B cell (primary cell): Measurements from ENCODE around the gene RGS10.

ENCODE experiments used
- CTCF ChIP-seq: fragments of 200-600 bp; IDR thresholded peaks from one replicate; pipeline ENCODE4 v1.8.0; 2022; ENCODE audit warnings: antibody characterized with exemption, mild to moderate bottlenecking
- EZH2 ChIP-seq: IDR thresholded peaks from 2 replicates; pipeline ENCODE4 v1.6.1; 2012; ENCODE audit warnings: borderline replicate concordance, low read depth, mild to moderate bottlenecking, moderate library complexity, low read length; ENCODE audit not compliant: insufficient read depth, poor library complexity, severe bottlenecking

- TF ChIP-seq CTCF (no peak), EZH2 (no peak)
These were observed 19.6 kb upstream of the RGS10 start for GRCh38 chr10:119562097-119562496.
